H7 (cell line): ENCODE measurements around the gene CCDC61. TPM values are rescaled to one million over a fixed set of nuclear protein-coding genes. Genes with fewer than 3 reads are reported as not detected.

ENCODE experiments used
- DNase-seq: peaks from one replicate; pipeline ENCODE4 v3.0.0; 2012
- H3K27me3 ChIP-seq: 2 replicates; pipeline ENCODE4 v1.6.0; 2011; ENCODE audit warnings: mild to moderate bottlenecking, low read length; ENCODE audit not compliant: control insufficient read depth, insufficient read depth
- H3K36me3 ChIP-seq: replicated peaks from 2 replicates; pipeline ENCODE4 v1.5.1; 2011; ENCODE audit warnings: low read length; ENCODE audit not compliant: control insufficient read depth, insufficient read depth
- H3K4me3 ChIP-seq: 2 replicates; pipeline ENCODE4 v1.5.1; 2011; ENCODE audit warnings: low read depth, mild to moderate bottlenecking, control low read depth, low read length, moderate library complexity; ENCODE audit not compliant: insufficient read depth
- total RNA-seq: library from RNA; depleted of rRNA; stranded (reverse); fragments of >200 nt; shearing (Covaris generic); gene quantifications from 2 replicates; pipeline ENCODE4 v1.2.3, GENCODE V29; 2014; rRNA removed

Gene CCDC61
- total RNA-seq, 1 experiment from 2014 or later: 12.3 TPM

DNA sequence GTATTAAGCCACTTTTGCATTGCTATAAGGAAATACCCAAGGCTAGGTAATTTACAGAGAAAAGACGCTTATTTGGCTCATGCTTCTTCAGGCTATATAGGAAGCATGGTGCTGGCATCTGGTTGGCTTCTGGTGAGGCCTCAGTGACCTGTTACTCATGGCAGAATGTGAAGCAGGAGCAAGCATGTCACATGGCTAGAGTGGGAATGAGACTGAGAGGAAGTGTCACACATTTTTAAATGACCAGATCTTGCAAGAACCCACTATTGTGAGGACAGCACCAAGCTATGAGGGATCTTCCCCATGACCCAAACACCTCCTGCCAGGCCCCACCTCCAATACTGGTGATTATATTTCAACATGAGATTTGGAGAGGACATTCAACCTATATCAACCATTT is 71.2 kb downstream of the CCDC61 start:
- Histone ChIP-seq H3K4me3 (no peak overlapping the region), H3K27me3 (peaks cover 3% of the 10 kb centered on the region; the same call in 1 of the 2 replicates), H3K36me3 (no peaks in the 10 kb centered on the region)
- no peak for DNase-seq

DNA sequence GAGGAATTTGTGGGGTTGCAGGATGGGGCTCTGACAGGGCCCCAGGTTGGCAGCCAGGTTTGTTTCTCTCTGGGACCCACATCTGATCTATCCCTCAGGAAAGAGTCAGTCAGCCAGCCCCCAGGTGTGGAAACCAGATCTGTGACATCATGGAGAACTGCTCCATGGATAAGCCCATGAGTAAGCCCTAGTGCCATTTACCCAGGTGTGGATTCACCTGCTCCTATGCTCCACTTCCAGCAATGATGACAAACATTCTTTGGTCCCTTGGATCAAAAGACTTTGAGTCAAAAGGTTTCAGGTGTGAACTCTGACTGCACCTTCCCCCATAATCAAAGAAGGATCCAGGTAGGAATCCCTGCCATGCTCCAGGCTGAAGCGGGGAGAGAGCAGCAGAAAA is 72.4 kb downstream of the CCDC61 start:
- DNase-seq: no peak
- H3K27me3 ChIP-seq: peaks cover 3% of the 10 kb centered on the region; the same call in 1 of the 2 replicates
- H3K36me3 ChIP-seq: no peaks in the 10 kb centered on the region
- H3K4me3 ChIP-seq: no peak overlapping the region

Other genes with a start within 250 kb of the CCDC61 start
- gene SIX5, start 226.2 kb upstream of the CCDC61 start, total RNA-seq: 18.7 and 22.0 TPM in 2 replicates
- gene DMPK, start 213.0 kb upstream of the CCDC61 start, total RNA-seq: 6.4 and 18.8 TPM in 2 replicates
- 35.9 and 47.1 TPM in 2 replicates for gene DMWD, start 202.6 kb upstream of the CCDC61 start, total RNA-seq
- gene RSPH6A, start 180.2 kb upstream of the CCDC61 start, total RNA-seq: 0.38 and 0.44 TPM in 2 replicates
- 66.2 and 70.3 TPM in 2 replicates for gene SYMPK, start 132.3 kb upstream of the CCDC61 start, total RNA-seq
- gene FOXA3, start 131.1 kb upstream of the CCDC61 start, total RNA-seq: 13.4 and 15.1 TPM in 2 replicates
- gene IRF2BP1, start 109.3 kb upstream of the CCDC61 start, total RNA-seq: 45.2 and 45.7 TPM in 2 replicates
- 2.8 and 2.9 TPM in 2 replicates for gene MYPOP, start 92.9 kb upstream of the CCDC61 start, total RNA-seq
- not detected in 2 replicates for gene NANOS2, start 80.7 kb upstream of the CCDC61 start, total RNA-seq
- 0.11 and 0.35 TPM in 2 replicates for gene NOVA2, start 21.6 kb upstream of the CCDC61 start, total RNA-seq
- gene PGLYRP1, start 27.6 kb downstream of the CCDC61 start, total RNA-seq: not detected in 2 replicates
- gene IGFL4, start 45.5 kb downstream of the CCDC61 start, total RNA-seq: 0.11 TPM in 1 of 2 replicates, not detected in the other
- gene IGFL3, start 129.2 kb downstream of the CCDC61 start, total RNA-seq: not detected in 2 replicates
- 0.17 TPM in 1 of 2 replicates, not detected in the other for gene IGFL2, start 152.8 kb downstream of the CCDC61 start, total RNA-seq
- gene IGFL1, start 234.3 kb downstream of the CCDC61 start, total RNA-seq: not detected in 2 replicates